Caco-2 (cell line): ENCODE data around the gene FGF8. TPM values are rescaled to one million over a fixed set of nuclear protein-coding genes. Genes with fewer than 3 reads are reported as not detected.

Experiments
- BruUV-seq: library from RNA; stranded (reverse); fragments of 400-500 nt; replicated peaks from 2 replicates; lab custom pipeline; 2021; lab: Mats Ljungman, UMichigan
- CTCF ChIA-PET: fragments of 300-600 bp; sonication (Branson Sonifier 250); formaldehyde crosslinking; loops from one replicate; lab custom pipeline; 2022; ENCODE audit warnings: antibody characterized with exemption; lab: Charles Lee
- POLR2A ChIA-PET: fragments of 300-600 bp; sonication (Branson Sonifier 250); formaldehyde crosslinking; loops from one replicate; lab custom pipeline; 2022; ENCODE audit warnings: antibody characterized with exemption; lab: Charles Lee
- DNase-seq, 2 experiments: peaks; one replicate each; pipeline versions ENCODE4 v3.0.0 to v3.0.0-alpha.2; 2020 to 2022
- H3K27me3 ChIP-seq: replicated peaks from 2 replicates; pipeline ENCODE4 v1.6.0; 2011; ENCODE audit warnings: low read length; ENCODE audit not compliant: control insufficient read depth, insufficient read depth
- H3K36me3 ChIP-seq: 2 replicates; pipeline ENCODE4 v1.5.1; 2011; ENCODE audit warnings: low read length; ENCODE audit not compliant: control insufficient read depth, insufficient read depth
- H3K4me1 ChIP-seq: fragments of 250-450 bp; sonication (Bioruptor Pico); 2 replicates; pipeline ENCODE4 v1.5.1; 2020; ENCODE audit warnings: mild to moderate bottlenecking
- H3K4me3 ChIP-seq: 2 replicates; pipeline ENCODE4 v1.5.1; 2011; ENCODE audit warnings: low read depth, mild to moderate bottlenecking, control low read depth, low read length
- H3K9me3 ChIP-seq: fragments of 250-450 bp; sonication (Bioruptor Pico); 2 replicates; pipeline ENCODE4 v1.5.1; 2020; ENCODE audit warnings: mild to moderate bottlenecking, moderate library complexity
- H3K27ac Mint-ChIP-seq: one replicate; pipeline ENCODE4 v1.8.0; 2022; ENCODE audit warnings: mixed read lengths; ENCODE audit not compliant: unreplicated experiment
- H3K27me3 Mint-ChIP-seq: one replicate; pipeline ENCODE4 v1.8.0; 2022; ENCODE audit warnings: mixed read lengths; ENCODE audit not compliant: insufficient read depth, unreplicated experiment
- H3K36me3 Mint-ChIP-seq: one replicate; pipeline ENCODE4 v1.8.0; 2022; ENCODE audit warnings: mild to moderate bottlenecking, mixed read lengths; ENCODE audit not compliant: insufficient read depth, unreplicated experiment
- H3K4me1 Mint-ChIP-seq: one replicate; pipeline ENCODE4 v1.8.0; 2022; ENCODE audit warnings: low read depth, mixed read lengths; ENCODE audit not compliant: unreplicated experiment
- H3K4me3 Mint-ChIP-seq: one replicate; pipeline ENCODE4 v1.8.0; 2022; ENCODE audit warnings: mild to moderate bottlenecking, moderate library complexity, mixed read lengths; ENCODE audit not compliant: unreplicated experiment
- H3K9me3 Mint-ChIP-seq: one replicate; pipeline ENCODE4 v1.8.0; 2022; ENCODE audit warnings: mixed read lengths; ENCODE audit not compliant: unreplicated experiment
- CTCF ChIP-seq, 2 experiments: fragments of 200-600 bp in 1 of 2; IDR thresholded peaks; 1 replicate in 1 of 2; 2 replicates in 1 of 2; pipeline versions ENCODE4 v1.5.1 to v1.8.0; 2011 to 2022; ENCODE audit warnings: antibody characterized with exemption in 1 of 2, control low read depth in 1 of 2, inconsistent platforms in 1 of 2, low read depth in 1 of 2, low read length in 1 of 2, mild to moderate bottlenecking in 1 of 2, moderate library complexity in 1 of 2; ENCODE audit not compliant: insufficient read depth in 1 of 2, severe bottlenecking in 1 of 2, unreplicated experiment in 1 of 2
- intact Hi-C: fragments of 100-400 bp; cut with micrococcal nuclease; formaldehyde crosslinking; loops from one replicate; pipeline ENCODE4 v1.10.0; 2022; ENCODE audit not compliant: unreplicated experiment
- total RNA-seq: library from RNA; stranded (reverse); gene quantifications from 2 replicates; pipeline ENCODE4 v1.2.3, GENCODE V29; 2022

The FGF8 gene
- total RNA-seq, 1 experiment from 2014 or later: 0.68 TPM

- Histone ChIP-seq H3K9me3 (no peaks in the 10 kb centered on the region), H3K27me3 (no peaks in the 10 kb centered on the region), H3K36me3 (no peaks in the 10 kb centered on the region), H3K4me3 (no peak overlapping the region), H3K4me1 (peaks cover 21% of the 10 kb centered on the region)
- peaks cover 7% of the 10 kb centered on the region for H3K36me3 Mint-ChIP-seq
- intact Hi-C loops: no loop called here
- ChIA-PET CTCF (no interaction called here), POLR2A (interaction anchor here (0.5 kb wide), 1 partner anchor 99 kb away, joined by 7 read pairs; no protein-coding TSS in a partner anchor)
- no peak overlapping the region for H3K27ac Mint-ChIP-seq
- no TSS peak for BruUV-seq
- peaks cover 20% of the 10 kb centered on the region for H3K4me1 Mint-ChIP-seq
- H3K4me3 Mint-ChIP-seq: no peak overlapping the region
- H3K9me3 Mint-ChIP-seq: no peaks in the 10 kb centered on the region
- DNase-seq: no peak
- no peak for TF ChIP-seq CTCF (IDR thresholded peaks at IDR 0.05; ENCODE audit: insufficient read depth in 1 of 2, low read depth in 1 of 2, low read length in 1 of 2, severe bottlenecking in 1 of 2, unreplicated experiment in 1 of 2)
- no peaks in the 10 kb centered on the region for H3K27me3 Mint-ChIP-seq
These were observed 54.1 kb downstream of the FGF8 start for GRCh38 chr10:101721806-101722205.

- H3K9me3 ChIP-seq: no peaks in the 10 kb centered on the region
These were observed 55.2 kb downstream of the FGF8 start for GRCh38 chr10:101720606-101721230.

More at GRCh38 chr10:101720606-101721230, 55.2 kb downstream of the FGF8 start:
- Mint-ChIP-seq H3K27ac (no peak overlapping the region), H3K27me3 (no peaks in the 10 kb centered on the region), H3K4me1 (peaks cover 14% of the 10 kb centered on the region), H3K36me3 (peaks cover 7% of the 10 kb centered on the region), H3K4me3 (no peak overlapping the region), H3K9me3 (no peaks in the 10 kb centered on the region)
- no peaks in the 10 kb centered on the region for H3K36me3 ChIP-seq
- TF ChIP-seq CTCF (IDR thresholded peaks at IDR 0.05; ENCODE audit: insufficient read depth in 1 of 2, low read depth in 1 of 2, low read length in 1 of 2, severe bottlenecking in 1 of 2, unreplicated experiment in 1 of 2): no peak
- peaks cover 15% of the 10 kb centered on the region for H3K4me1 ChIP-seq
- no peaks in the 10 kb centered on the region for H3K27me3 ChIP-seq
- DNase-seq: no peak
- POLR2A ChIA-PET: no interaction called here
- intact Hi-C loops: no loop called here
- no peak overlapping the region for H3K4me3 ChIP-seq
- BruUV-seq: no TSS peak
- CTCF ChIA-PET: no interaction called here

Other genes with a start within 250 kb of the FGF8 start
- 34.7 and 35.5 TPM in 2 replicates for gene POLL, start 187.9 kb downstream of the FGF8 start, total RNA-seq
- gene DPCD, start 187.8 kb downstream of the FGF8 start, total RNA-seq: 13.1 and 14.0 TPM in 2 replicates
- 40.7 and 44.0 TPM in 2 replicates for gene FBXW4, start 80.9 kb downstream of the FGF8 start, total RNA-seq
- gene NPM3, start 7.3 kb upstream of the FGF8 start, total RNA-seq: 92.6 and 103 TPM in 2 replicates
- gene OGA, start 42.3 kb upstream of the FGF8 start, total RNA-seq: 76.9 and 84.3 TPM in 2 replicates
- 5.5 and 6.1 TPM in 2 replicates for gene KCNIP2, start 67.7 kb upstream of the FGF8 start, total RNA-seq